ENCODE results near the gene RGL2. TPM values are rescaled to one million over a fixed set of nuclear protein-coding genes. Genes with fewer than 3 reads are reported as not detected.
"Not testable (repeated sequence)": the region's sequence is repeated elsewhere in the genome, so short reads cannot be mapped to it uniquely, and the experiment has no call there.

Gene RGL2
- total RNA-seq, result 10 to 100 TPM; 66.8 to 78.5 (median 71.3) TPM

- TF ChIP-seq CTCF (IDR thresholded peaks at IDR 0.05), result no peak
- TF ChIP-seq POLR2A (IDR thresholded peaks at IDR 0.05), result no peak
- intact Hi-C loops (cut with DNase I), result no loop called here
Observed at GRCh38 chr6:33298773-33299236, at the start of gene RGL2. Gene RGL2, minus strand, starts transcription at chr6:33298942. Its CDS starts 332 bp downstream, at chr6:33298610.

GRCh38 chr6:33347816-33348215 lies 49.1 kb upstream of the RGL2 start:
- no peak overlapping the region for H3K27ac ChIP-seq
- intact Hi-C loops (cut with DNase I), result no loop called here
- DNase-seq, result no peak
- peaks cover 7 to 16% of the 10 kb centered on the region in 2 donors for H3K4me1 ChIP-seq
- TF ChIP-seq CTCF (IDR thresholded peaks at IDR 0.05) (no peak), POLR2A (IDR thresholded peaks at IDR 0.05) (no peak)
- 90 to 93% methylated on average over 5 of the region's 5 CpGs for WGBS, 2 donors
- no peaks in the 10 kb centered on the region for H3K36me3 ChIP-seq
- no peak overlapping the region for H3K4me3 ChIP-seq (replicated peaks in 1 of 3)
- no peaks in the 10 kb centered on the region for H3K27me3 ChIP-seq
- H3K9me3 ChIP-seq, result no peaks in the 10 kb centered on the region

More at GRCh38 chr6:33298773-33299236, at the start of gene RGL2:
- peak within 1 kb of the TSS; percentile 95 to 97 (median 96) for H3K27ac ChIP-seq
- DNase-seq, result peak; percentile 84 to 85
- peak within 1 kb of the TSS; percentile 4 to 94 (median 67) for H3K4me3 ChIP-seq (replicated peaks in 1 of 3)
- 0 to 1% methylated on average over 24 to 32 of the region's 34 CpGs for WGBS, 2 donors
- H3K27me3 ChIP-seq, result no peaks in the 10 kb centered on the region
- peaks cover 6 to 33% of the 10 kb centered on the region in 2 donors for H3K36me3 ChIP-seq
- H3K9me3 ChIP-seq, result no peaks in the 10 kb centered on the region
- H3K4me1 ChIP-seq, result peaks cover 7 to 21% of the 10 kb centered on the region in 2 donors

GRCh38 chr6:33346972-33347371 lies 48.2 kb upstream of the RGL2 start:
- 92 to 93% methylated on average over 5 of the region's 5 CpGs for WGBS, 2 donors
- H3K9me3 ChIP-seq; H3K4me3 ChIP-seq (replicated peaks in 1 of 3); H3K36me3 ChIP-seq; intact Hi-C loops (cut with DNase I); H3K27ac ChIP-seq; DNase-seq; H3K27me3 ChIP-seq: not testable (repeated sequence)
- H3K4me1 ChIP-seq, result peaks cover 7 to 16% of the 10 kb centered on the region in 2 donors

GRCh38 chr6:33344701-33345697 lies 46.3 kb upstream of the RGL2 start:
- Histone ChIP-seq H3K36me3 (no peaks in the 10 kb centered on the region), H3K4me3 (replicated peaks in 1 of 3) (no peak overlapping the region), H3K27ac (peak overlapping the region; percentile 62 to 73 (median 72)), H3K9me3 (no peaks in the 10 kb centered on the region), H3K4me1 (peaks cover 7 to 16% of the 10 kb centered on the region in 2 donors), H3K27me3 (no peaks in the 10 kb centered on the region)
- TF ChIP-seq POLR2A (IDR thresholded peaks at IDR 0.05) (no peak), CTCF (IDR thresholded peaks at IDR 0.05) (peak in 5 of 6 experiments; percentile 20 to 85 (median 72))
- DNase-seq, result peak; percentile 84 to 90
- intact Hi-C loops (cut with DNase I), result no loop called here
- 9 to 15% methylated on average over 21 to 22 of the region's 22 CpGs for WGBS, 2 donors

- H3K27ac ChIP-seq, result peak overlapping the region; percentile 62 to 73 (median 72)
- intact Hi-C loops (cut with DNase I), result no loop called here
- H3K9me3 ChIP-seq, result no peaks in the 10 kb centered on the region
- TF ChIP-seq POLR2A (IDR thresholded peaks at IDR 0.05), result no peak
- TF ChIP-seq CTCF (IDR thresholded peaks at IDR 0.05), result no peak
- DNase-seq, result no peak
- H3K4me1 ChIP-seq, result peaks cover 7 to 16% of the 10 kb centered on the region in 2 donors
- no peaks in the 10 kb centered on the region for H3K36me3 ChIP-seq
- H3K27me3 ChIP-seq, result no peaks in the 10 kb centered on the region
- no peak overlapping the region for H3K4me3 ChIP-seq (replicated peaks in 1 of 3)
- 65 to 82% methylated on average over 6 of the region's 6 CpGs for WGBS, 2 donors
Observed at GRCh38 chr6:33343953-33344611, 45.3 kb upstream of the RGL2 start.

- 89 to 92% methylated on average over 7 of the region's 7 CpGs for WGBS, 2 donors
- intact Hi-C loops (cut with DNase I), result not testable (repeated sequence)
- H3K4me1 ChIP-seq, result peaks cover 7 to 16% of the 10 kb centered on the region in 2 donors
Observed at GRCh38 chr6:33343606-33343952, 44.8 kb upstream of the RGL2 start.

More at GRCh38 chr6:33343606-33343952, 44.8 kb upstream of the RGL2 start:
- DNase-seq; H3K27ac ChIP-seq; H3K27me3 ChIP-seq; H3K4me3 ChIP-seq (replicated peaks in 1 of 3); H3K9me3 ChIP-seq; H3K36me3 ChIP-seq: not testable (repeated sequence)

Measured in thyroid gland (tissue), 4 donors.